Gastrocnemius medialis (tissue), 4 donors: Measurements from ENCODE around the gene FHOD3.

ENCODE experiments used
- CTCF ChIP-seq, 5 experiments: fragments of 450-650 bp in 3 of 5; fragments of 200-600 bp in 2 of 5; sonication (generic) in 2 of 5; IDR thresholded peaks in 4 of 5; conservative IDR thresholded peaks in 1 of 5; 1 replicate in 4 of 5; 2 replicates in 1 of 5; pipeline ENCODE4 v1.5.1; 2016 to 2019; ENCODE audit warnings: antibody characterized with exemption in 5 of 5, mild to moderate bottlenecking in 3 of 5, moderate library complexity in 3 of 5
- POLR2A ChIP-seq, 2 donors: fragments of 450-650 bp; IDR thresholded peaks; one replicate each; pipeline ENCODE4 v1.6.1; 2017; ENCODE audit warnings: antibody characterized with exemption in 2 of 2, mild to moderate bottlenecking in 2 of 2, moderate library complexity in 2 of 2

GRCh38 chr18:36620788-36621187 lies 323.3 kb downstream of the FHOD3 start:
- TF ChIP-seq POLR2A (IDR thresholded peaks at IDR 0.05) (no peak), CTCF (IDR thresholded peaks at IDR 0.05 in 4 of 5, conservative IDR thresholded peaks at IDR 0.05 in 1 of 5) (no peak)
